Suprapubic skin (tissue), 3 donors: Measurements from ENCODE around the gene FAM53A.

Experiments used
- POLR2AphosphoS5 ChIP-seq, 3 donors: sonication (generic); formaldehyde crosslinking; IDR thresholded peaks; one replicate each; pipeline ENCODE4 v1.6.1; 2017; ENCODE audit warnings: antibody characterized with exemption in 3 of 3
- TF ChIP-seq, protein P1 (sequence below), 2 donors: fragments of 200-600 bp in 1 of 2; fragments of 450-650 bp in 1 of 2; sonication (generic) in 1 of 2; IDR thresholded peaks; one replicate each; pipeline ENCODE4 v1.5.1; 2016 to 2019; ENCODE audit warnings: antibody characterized with exemption in 2 of 2, mild to moderate bottlenecking in 1 of 2, moderate library complexity in 1 of 2

- TF ChIP-seq, protein P1, sequence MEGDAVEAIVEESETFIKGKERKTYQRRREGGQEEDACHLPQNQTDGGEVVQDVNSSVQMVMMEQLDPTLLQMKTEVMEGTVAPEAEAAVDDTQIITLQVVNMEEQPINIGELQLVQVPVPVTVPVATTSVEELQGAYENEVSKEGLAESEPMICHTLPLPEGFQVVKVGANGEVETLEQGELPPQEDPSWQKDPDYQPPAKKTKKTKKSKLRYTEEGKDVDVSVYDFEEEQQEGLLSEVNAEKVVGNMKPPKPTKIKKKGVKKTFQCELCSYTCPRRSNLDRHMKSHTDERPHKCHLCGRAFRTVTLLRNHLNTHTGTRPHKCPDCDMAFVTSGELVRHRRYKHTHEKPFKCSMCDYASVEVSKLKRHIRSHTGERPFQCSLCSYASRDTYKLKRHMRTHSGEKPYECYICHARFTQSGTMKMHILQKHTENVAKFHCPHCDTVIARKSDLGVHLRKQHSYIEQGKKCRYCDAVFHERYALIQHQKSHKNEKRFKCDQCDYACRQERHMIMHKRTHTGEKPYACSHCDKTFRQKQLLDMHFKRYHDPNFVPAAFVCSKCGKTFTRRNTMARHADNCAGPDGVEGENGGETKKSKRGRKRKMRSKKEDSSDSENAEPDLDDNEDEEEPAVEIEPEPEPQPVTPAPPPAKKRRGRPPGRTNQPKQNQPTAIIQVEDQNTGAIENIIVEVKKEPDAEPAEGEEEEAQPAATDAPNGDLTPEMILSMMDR (IDR thresholded peaks at IDR 0.05) = no peak
- TF ChIP-seq POLR2AphosphoS5 (IDR thresholded peaks at IDR 0.05) = no peak
These were observed 7.7 kb upstream of the FAM53A start for GRCh38 chr4:1691737-1692373.
